ENCODE results near the gene BLOC1S5.
A peak's percentile ranks its signal among the peaks of the same experiment; 100 is the strongest.
"Not testable (repeated sequence)": the region's sequence is repeated elsewhere in the genome, so short reads cannot be mapped to it uniquely, and the experiment has no call there.

The BLOC1S5 gene

DNA sequence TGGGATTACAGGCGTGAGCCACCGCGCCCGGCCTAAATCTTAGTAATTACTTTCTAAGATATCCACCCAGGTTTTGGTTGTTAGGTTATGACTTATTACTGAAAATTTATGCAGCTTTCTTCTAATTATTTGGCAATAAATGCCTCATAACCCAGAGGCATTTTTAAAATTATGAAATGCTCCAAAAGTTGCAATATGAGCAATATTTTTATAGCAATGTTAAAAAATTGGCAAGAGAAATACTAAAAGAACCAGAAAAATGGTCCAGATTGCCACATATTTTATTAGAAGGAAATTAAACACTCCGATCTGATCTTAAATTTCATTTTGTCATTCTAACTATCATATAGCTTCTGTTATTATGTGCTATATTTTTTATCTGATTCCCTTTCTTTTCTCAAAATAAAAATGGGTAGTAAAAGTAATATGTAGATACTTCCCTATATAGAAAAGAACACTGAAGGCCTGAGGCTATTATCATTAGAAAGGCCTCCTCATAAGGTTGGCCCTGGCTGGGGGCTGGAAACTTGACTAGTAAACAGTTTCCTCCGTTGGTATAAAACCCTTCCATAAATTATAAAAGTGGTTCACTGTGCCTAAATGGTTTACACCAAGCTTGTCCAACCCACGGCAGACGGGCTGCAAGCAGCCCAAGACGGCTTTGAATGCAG, 22.1 kb downstream of the BLOC1S5 start:
- DNase-seq, result no peak

DNA sequence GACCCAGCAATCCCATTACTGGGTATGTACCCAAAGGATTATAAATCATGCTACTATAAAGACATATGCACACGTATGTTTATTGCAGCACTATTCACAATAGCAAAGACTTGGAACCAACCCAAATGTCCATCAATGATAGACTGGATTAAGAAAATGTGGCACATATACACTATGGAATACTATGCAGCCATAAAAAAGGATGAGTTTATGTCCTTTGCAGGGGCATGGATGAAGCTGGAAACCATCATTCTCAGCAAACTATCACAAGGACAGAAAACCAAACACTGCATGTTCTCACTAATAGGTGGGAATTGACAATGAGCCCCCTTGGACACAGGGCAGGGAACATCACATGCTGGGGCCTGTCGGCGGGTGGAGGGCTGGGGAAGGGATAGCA, 30.1 kb downstream of the BLOC1S5 start:
- DNase-seq, result not testable (repeated sequence)

DNA sequence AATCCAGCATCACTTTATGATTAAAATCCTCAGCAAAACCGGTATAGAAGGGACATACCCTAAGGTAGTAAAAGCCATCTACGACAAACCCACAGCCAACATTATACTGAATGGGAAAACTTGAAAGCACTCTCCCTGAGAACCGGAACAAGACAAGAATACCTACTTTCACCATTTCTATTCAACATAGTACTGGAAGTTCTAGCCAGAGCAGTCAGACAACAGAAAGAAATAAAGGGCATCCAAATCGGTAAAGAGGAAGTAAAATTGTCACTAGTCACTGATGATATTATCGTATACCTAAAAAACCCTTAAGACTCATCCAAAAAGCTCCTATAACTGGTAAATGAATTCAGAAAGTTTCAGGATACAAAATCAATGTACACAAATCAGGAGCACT, 33.3 kb downstream of the BLOC1S5 start:
- no peak for DNase-seq

DNA sequence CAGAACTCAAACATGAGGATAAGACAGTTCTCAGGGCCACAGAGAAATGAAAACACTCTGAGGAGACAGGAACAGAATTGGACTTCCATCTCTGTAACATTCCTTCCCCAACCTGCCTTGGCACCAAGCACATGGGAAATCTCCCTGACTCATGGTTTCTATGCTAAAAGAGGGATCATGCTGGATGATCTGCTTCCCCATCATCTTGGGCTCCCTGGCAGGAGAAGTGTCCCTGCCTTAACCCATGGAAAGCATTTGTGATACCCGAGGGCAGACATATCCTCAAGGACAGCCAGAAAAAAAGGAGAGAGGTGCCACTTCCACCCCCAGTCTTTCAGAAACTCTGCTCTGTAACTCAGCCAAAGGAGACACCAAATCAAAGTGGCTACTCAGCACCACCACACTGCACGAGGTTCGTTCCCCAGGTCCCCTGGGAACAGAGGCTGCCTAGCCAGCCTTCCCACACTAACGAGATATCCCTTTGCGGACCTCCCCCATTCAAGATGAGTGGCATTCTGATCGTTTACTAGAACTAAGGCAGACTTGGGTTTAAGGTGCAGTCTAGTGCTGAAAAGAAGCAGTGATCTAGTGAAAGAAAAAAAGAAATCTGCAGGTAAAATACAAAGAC, 34.8 kb downstream of the BLOC1S5 start:
- DNase-seq, result no peak

GRCh38 chr6:8027965-8028651, 36.1 kb downstream of the BLOC1S5 start:
- no peak for DNase-seq

- DNase-seq, result no peak
Observed at GRCh38 chr6:8026800-8027199, 37.4 kb downstream of the BLOC1S5 start.

DNA sequence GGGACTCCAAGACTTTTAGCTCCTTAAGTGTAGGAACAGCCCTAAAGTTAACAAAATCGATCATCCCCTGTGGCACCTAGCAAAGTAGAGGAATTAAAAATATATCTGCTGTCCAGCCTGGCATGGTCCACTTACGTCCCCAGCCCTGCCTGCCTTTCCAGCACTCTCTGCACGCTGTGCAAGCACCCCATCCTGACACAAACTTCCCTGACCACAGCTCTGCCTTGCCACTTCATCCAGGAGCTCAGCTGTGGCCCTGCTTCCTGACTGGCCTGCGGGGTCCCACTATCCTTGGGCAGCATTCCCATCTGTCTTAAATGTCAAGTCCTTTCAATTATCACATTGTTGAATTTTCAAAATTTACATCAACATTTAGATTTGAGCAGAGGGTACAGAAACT, 39.0 kb downstream of the BLOC1S5 start:
- no peak for DNase-seq

- DNase-seq, result no peak
Observed at GRCh38 chr6:8023638-8024037, 40.6 kb downstream of the BLOC1S5 start.

- no peak for DNase-seq
Observed at GRCh38 chr6:8020083-8020482, 44.1 kb downstream of the BLOC1S5 start.

DNA sequence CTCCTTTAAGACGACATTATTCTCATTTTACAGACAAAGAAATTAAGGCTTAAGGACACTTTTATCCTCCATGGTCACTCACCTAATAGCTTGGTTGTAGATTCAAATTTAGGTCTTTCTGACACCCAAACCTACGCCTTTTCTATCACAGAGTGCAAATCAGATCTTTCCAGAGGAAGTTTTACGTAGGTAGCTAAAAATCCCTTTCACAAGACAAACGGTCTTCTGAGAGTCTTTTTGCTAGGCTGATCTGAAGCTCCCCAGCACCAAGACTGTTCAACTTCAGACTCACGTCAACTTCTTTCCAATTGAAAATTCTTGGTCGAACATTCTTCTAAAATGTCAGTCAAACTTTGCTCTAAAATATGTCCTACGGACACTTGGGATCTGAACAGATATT, 46.5 kb downstream of the BLOC1S5 start:
- no peak for DNase-seq

GRCh38 chr6:8017276-8017701, 46.9 kb downstream of the BLOC1S5 start:
- no peak for DNase-seq

DNA sequence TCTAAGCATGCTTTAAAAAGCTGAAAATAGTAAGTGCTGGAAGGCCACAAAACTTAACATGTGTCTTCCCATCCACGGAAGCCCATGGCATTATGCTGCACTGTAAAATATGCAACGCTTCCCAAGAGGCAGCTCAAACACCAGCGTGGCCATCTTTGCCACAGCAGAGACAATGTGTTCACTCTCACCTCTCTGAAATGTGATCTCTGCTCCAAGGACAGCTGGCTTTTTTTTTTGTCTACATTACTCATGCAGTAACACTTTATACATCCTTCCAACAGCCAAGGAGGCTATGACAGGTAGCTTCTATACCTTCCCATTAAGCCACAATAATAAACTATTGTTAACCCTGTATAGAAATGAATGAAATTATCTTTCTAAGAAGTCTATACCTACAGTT, 49.2 kb downstream of the BLOC1S5 start:
- DNase-seq, result no peak

DNA sequence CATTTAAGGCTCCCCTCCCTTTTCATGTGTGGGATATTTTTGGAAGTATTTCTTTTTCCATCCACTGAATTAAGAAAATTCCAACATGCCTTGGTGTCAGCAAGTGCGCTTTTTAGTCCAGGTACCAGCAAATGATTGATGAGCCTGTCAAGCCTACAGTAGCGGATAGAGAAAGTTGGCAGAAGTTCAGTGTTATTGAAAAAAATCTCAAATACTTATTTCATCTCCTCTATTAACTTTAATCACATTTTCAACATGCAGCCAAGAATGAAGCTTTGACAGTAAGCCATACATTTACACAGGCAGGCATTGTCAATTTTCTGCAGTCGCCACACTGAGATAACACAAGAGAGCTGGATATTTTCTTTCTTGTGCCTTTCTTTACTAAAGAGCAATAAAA, 50.4 kb downstream of the BLOC1S5 start:
- no peak for DNase-seq

- peak; percentile 44 for DNase-seq
Observed at GRCh38 chr6:8006208-8006607, 58.0 kb downstream of the BLOC1S5 start.

DNA sequence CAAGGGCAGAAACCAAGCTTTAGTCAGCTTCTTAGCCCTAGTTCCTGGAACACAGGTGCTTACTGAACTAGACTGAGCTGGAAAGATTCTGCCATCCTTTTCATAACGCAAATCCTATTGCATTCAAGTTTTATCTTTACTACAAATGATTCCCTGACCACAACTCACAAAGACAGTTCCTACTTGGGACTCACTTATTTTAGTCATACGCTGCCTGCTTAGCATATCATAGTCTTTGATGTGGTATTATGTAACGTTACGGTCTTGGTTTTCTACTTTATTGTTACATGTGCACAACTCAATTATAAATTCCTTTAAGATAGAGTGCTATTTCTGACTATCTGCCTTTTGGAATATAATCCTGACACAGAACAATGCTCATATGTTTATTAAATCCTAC, 59.1 kb downstream of the BLOC1S5 start:
- DNase-seq, result no peak

GRCh38 chr6:8000636-8001035, 63.6 kb downstream of the BLOC1S5 start:
- no peak for DNase-seq

GRCh38 chr6:8000188-8000596, 64.0 kb downstream of the BLOC1S5 start:
- no peak for DNase-seq

DNA sequence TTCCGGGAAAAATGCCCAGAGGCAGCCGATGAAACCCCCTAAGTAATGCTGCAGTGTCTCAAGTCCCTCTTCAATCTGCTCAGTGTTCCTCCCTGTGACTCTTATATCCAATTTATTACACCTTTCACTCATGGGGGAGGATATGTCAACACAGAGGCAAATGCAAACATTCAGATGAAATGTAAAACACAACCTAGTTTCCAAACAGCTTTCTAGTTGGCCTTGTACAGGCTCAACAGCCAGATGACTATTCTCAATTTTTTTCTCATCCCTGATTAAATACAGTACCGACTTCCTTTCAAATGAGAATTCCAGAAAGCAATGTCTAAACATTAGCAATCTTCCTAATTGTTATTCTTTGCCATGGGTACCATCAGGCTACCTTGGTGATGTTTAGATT, 65.0 kb downstream of the BLOC1S5 start:
- DNase-seq, result no peak

- no peak for DNase-seq
Observed at GRCh38 chr6:7998103-7998725, 66.0 kb downstream of the BLOC1S5 start.

DNA sequence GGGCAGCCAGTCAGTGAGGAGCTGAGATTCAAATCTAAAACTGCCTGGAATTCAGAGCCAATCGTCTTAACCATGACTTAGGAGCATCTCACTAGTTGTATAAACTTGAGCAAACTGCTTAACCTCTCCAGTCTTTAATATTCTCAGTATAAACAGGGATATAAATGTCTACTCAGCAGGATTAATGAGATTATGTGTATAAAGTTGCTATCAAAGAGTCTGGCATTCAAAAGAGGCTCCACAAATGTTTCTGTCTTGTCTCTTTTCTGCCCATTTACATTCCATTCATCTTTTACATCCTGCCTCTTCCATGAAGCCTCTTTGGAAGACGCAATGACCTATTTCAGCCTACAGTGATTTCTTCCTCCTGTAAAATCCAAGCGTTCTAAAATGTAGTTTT, 66.9 kb downstream of the BLOC1S5 start:
- no peak for DNase-seq

DNA sequence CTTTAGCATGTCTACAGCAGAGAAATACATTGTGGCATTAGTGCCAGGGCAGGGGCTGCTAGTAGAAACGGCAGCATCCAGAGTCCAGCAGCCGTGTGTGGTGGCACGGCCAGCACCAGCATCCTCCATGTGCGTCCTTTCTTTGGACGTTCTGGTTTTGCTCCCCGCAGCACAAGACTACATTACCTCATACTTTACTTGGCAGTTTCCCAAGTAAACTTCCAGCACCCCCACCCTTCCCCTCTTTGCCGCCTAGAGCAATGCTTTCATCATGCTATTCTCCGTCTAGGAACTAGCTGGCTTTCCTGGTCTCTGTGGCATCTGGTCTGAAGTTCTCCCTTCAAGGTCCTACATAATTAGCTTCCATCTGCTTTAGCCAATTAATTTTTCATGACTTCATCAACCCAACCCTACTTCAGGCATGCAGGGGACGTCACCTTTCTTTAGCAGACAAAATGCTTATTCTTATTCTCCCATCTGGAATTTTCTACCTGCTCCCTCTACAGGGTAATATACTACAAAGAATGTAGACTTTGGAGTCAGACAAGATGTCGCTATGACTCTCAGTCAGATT, 67.6 kb downstream of the BLOC1S5 start:
- DNase-seq, result peak; percentile 21

GRCh38 chr6:7993952-7994351, 70.2 kb downstream of the BLOC1S5 start:
- DNase-seq, result no peak

DNA sequence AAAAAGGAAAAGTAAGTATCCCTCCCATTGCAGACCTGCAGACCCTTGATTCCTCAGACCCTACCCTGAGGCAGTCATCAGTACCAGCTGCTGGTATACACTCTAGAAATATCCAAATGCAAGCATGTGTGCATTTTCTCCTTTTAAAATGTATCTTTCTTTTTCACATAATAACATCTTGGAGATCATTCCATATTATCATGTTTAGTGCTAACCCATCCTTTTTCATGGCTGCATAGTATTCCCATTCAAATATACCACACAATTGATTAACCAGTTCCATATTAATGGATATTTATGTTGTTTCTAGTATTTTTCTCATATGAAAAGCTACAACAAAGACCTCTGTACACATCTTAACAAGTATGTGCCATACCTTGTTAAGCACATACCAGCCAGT, 70.8 kb downstream of the BLOC1S5 start:
- DNase-seq, result no peak
